Fibroblast of villous mesenchyme (primary cell): ENCODE data around the gene SYNJ2. TPM values are rescaled to one million over a fixed set of nuclear protein-coding genes. Genes with fewer than 3 reads are reported as not detected.
A peak's percentile ranks its signal among the peaks of the same experiment; 100 is the strongest.

Experiments used
- DNase-seq: peaks from one replicate; pipeline ENCODE4 v3.0.0-alpha.2; 2010; ENCODE audit warnings: low read depth
- H3K4me3 ChIP-seq: 2 replicates; pipeline ENCODE4 v1.5.1; 2011; ENCODE audit warnings: low read depth, mild to moderate bottlenecking, low read length
- CTCF ChIP-seq: IDR thresholded peaks from 2 replicates; pipeline ENCODE4 v1.5.1; 2012; ENCODE audit warnings: low read depth, mild to moderate bottlenecking, low read length; ENCODE audit not compliant: insufficient read depth
- total RNA-seq: library from RNA; depleted of rRNA; stranded (reverse); fragments of >200 nt; gene quantifications from 2 replicates; pipeline ENCODE4 v1.2.3, GENCODE V29; 2012

Gene SYNJ2
- total RNA-seq, 1 donor: 53.1 TPM

GRCh38 chr6:157952861-157953351, 28.8 kb upstream of the SYNJ2 start:
- H3K4me3 ChIP-seq: no peak overlapping the region
- no peak for TF ChIP-seq CTCF
- DNase-seq: no peak

DNA sequence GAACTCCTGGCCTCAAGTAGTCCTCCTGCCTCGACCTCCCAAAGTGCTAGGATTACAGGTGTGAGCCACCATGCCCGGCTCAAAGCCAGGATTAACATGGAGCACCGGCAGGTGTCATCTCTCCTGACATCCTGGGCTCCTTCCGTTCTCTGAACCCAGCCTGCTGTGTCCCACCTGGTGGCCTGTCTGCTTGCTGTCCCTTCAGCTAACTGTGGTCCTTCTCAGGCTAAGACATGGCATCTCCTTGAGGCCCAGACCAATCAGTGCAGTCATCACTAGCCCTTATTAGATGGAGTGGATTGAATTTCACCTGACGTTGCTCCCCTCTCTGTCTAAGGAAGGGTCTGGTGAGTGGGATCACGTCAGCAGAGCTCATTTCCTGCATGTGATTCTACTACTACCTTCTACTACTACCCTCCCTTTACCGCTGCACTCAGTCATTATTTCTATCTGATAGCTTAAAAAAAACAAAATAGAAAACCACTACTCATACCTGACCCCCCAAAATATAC, 28.0 kb upstream of the SYNJ2 start:
- DNase-seq: peak; percentile 26
- H3K4me3 ChIP-seq: no peak overlapping the region
- no peak for TF ChIP-seq CTCF

GRCh38 chr6:157954150-157955117, 27.2 kb upstream of the SYNJ2 start:
- TF ChIP-seq CTCF: no peak
- DNase-seq: peak; percentile 70
- H3K4me3 ChIP-seq: peak overlapping the region; percentile 29

DNA sequence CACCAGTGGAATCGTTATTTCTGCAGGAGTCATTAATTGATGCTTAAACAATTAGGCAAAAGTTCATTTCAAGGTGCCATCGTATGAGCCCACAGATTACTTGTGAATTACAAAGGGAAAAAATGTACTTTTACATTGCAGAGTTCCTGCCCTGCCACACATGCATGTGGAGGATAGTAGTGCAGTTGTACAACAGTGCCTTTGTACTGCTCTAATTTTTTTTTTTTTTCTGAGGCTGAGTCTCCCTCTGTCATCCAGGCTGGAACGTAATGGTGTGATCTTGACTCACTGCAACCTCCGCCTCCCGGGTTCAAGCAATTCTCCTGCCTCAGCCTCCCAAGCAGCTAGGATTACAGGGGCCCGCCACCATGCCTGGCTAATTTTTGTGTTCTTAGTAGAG, 26.0 kb upstream of the SYNJ2 start:
- no peak for TF ChIP-seq CTCF
- no peak overlapping the region for H3K4me3 ChIP-seq
- no peak for DNase-seq

DNA sequence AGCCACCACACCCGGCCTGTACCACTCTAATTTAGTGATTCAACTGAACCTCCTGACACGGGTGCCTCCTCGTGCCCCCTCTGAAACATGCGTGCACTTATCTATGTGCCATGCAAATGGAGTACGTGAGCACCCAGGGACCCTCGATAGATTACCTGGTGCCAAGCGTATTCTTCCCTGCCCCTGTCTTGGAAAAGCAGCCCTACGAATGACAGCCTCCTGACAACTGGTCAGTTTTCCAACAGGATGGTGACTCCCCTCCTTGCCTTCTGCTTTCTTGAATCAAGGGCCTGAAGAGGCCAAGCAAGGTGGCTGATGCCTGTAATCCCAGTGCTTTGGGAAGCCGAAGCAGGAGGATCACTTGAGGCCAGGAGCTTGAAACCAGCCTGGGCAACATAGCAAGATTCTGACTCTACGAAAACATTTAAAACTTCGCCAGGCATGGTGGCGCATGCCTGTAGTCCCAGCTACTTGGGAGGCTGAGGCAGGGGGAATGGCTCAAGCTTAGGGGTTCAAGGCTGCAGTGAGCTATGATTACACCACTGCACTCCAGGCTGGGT, 25.4 kb upstream of the SYNJ2 start:
- DNase-seq: no peak
- no peak for TF ChIP-seq CTCF
- H3K4me3 ChIP-seq: no peak overlapping the region

DNA sequence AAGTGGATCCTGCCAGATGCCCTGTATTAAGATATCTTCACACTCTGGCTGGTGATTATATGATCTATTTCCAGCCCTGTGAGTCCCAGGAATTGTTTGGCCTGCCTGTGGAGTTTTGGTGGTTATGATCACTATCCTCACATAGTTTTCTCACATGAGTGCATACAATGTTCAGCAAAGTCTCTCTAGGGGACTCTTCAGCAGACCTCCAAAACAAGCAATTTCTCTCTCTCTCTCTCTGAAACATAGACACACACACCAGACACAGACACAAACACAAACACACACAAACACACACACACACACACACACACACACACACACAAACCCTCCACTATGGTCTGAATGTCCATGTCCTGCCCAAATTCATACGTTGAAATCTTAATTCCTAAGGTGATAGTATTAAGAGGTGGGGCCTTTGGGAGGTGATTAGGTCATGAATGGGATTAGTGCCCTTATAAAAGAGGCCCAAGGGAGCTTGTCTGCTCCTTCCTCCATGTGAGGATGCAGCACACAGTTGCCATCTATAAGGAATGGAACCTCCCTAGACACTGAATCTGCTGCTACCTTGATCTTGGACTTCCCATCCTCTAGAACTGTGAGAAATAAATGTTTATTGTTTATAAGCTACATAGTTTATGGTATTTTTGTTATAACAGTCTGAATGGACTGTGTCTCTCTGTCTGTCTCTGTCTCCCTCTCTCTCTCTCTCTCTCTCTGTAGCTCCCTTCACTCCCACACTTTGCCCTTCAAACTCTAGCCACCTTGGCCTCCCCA, 22.0 kb upstream of the SYNJ2 start:
- no peak for DNase-seq
- H3K4me3 ChIP-seq: no peak overlapping the region
- no peak for TF ChIP-seq CTCF
